HG03521 (cell line): ENCODE data around the gene GRIN3B.

Experiments used
- ATAC-seq: cut with Tn5 transposase; IDR thresholded peaks from one replicate; pipeline ENCODE4 v1.9.1; 2021; ENCODE audit warnings: mild to moderate bottlenecking, moderate library complexity; ENCODE audit not compliant: unreplicated experiment

GRIN3B gene

GRCh38 chr19:1040476-1041271 lies 40.5 kb downstream of the GRIN3B start:
- ATAC-seq = peak; percentile 35

- no peak for ATAC-seq
These were observed 41.1 kb downstream of the GRIN3B start for GRCh38 chr19:1041272-1041834.

- no peak for ATAC-seq
These were observed 41.8 kb downstream of the GRIN3B start for GRCh38 chr19:1041835-1042685.

- ATAC-seq = no peak
These were observed 42.7 kb downstream of the GRIN3B start for GRCh38 chr19:1042689-1043511.

GRCh38 chr19:1045247-1045603 lies 45.0 kb downstream of the GRIN3B start:
- no peak for ATAC-seq

GRCh38 chr19:1046117-1046626 lies 46.0 kb downstream of the GRIN3B start:
- ATAC-seq = no peak

- no peak for ATAC-seq
These were observed 46.8 kb downstream of the GRIN3B start for GRCh38 chr19:1046836-1047695.

- ATAC-seq = no peak
These were observed 47.5 kb downstream of the GRIN3B start for GRCh38 chr19:1047696-1048147.

GRCh38 chr19:1049106-1049505 lies 48.9 kb downstream of the GRIN3B start:
- no peak for ATAC-seq

- ATAC-seq = no peak
These were observed 49.6 kb downstream of the GRIN3B start for GRCh38 chr19:1049800-1050199.

GRCh38 chr19:1050989-1051788 lies 51.0 kb downstream of the GRIN3B start:
- no peak for ATAC-seq

- no peak for ATAC-seq
These were observed 51.6 kb downstream of the GRIN3B start for GRCh38 chr19:1051791-1052190.

GRCh38 chr19:1052349-1052975 lies 52.2 kb downstream of the GRIN3B start:
- no peak for ATAC-seq

GRCh38 chr19:1053176-1054101 lies 53.2 kb downstream of the GRIN3B start:
- no peak for ATAC-seq

GRCh38 chr19:1054102-1055027 lies 54.1 kb downstream of the GRIN3B start:
- ATAC-seq = no peak

GRCh38 chr19:1055028-1055425 lies 54.8 kb downstream of the GRIN3B start:
- ATAC-seq = no peak
